Transverse colon (tissue), 3 donors: Measurements from ENCODE around the gene MOV10L1.

Experiments used
- POLR2A ChIP-seq: fragments of 450-650 bp; IDR thresholded peaks from one replicate; pipeline ENCODE4 v1.6.1; 2016; ENCODE audit warnings: antibody characterized with exemption, mild to moderate bottlenecking, moderate library complexity
- POLR2AphosphoS5 ChIP-seq, 3 donors: sonication (generic); formaldehyde crosslinking; IDR thresholded peaks; one replicate each; pipeline ENCODE4 v1.6.1; 2016; ENCODE audit warnings: antibody characterized with exemption in 3 of 3

- TF ChIP-seq POLR2A, result peak; percentile 84
- peak; percentile 36 to 84 (median 79) for TF ChIP-seq POLR2AphosphoS5 (IDR thresholded peaks at IDR 0.05)
These were observed 100.6 kb downstream of the MOV10L1 start for GRCh38 chr22:50190182-50190940.
